HuH-7.5 (cell line): ENCODE data around the gene BNIP2.
A peak's percentile ranks its signal among the peaks of the same experiment; 100 is the strongest.
"Not testable (repeated sequence)": the region's sequence is repeated elsewhere in the genome, so short reads cannot be mapped to it uniquely, and the experiment has no call there.

Experiments used
- DNase-seq: peaks from one replicate; pipeline ENCODE4 v3.0.0; 2011; ENCODE audit warnings: low spot score

Gene BNIP2

GRCh38 chr15:59687836-59688235 is 1.3 kb downstream of the BNIP2 start:
- DNase-seq, result no peak

- no peak for DNase-seq
Measured at GRCh38 chr15:59686389-59686788, 2.7 kb downstream of the BNIP2 start.

GRCh38 chr15:59685737-59686297 is 3.3 kb downstream of the BNIP2 start:
- DNase-seq, result no peak

DNA sequence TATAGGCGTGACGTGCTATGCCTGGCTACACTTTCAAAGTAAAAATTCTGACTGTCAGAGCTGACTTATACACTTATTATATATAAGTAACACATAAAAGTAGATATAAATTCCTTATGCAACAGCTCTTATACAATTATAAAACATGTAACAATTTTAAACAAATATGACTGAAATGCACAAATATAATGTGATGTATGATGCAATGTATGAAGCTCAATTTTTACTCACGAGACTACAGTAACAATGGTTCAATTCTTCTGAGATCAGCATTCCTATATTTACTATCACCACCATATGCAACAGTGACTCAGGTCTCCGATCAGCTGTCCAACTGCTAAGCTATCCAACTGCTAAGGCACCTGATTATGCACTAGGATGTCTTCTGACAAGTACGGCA is 8.2 kb downstream of the BNIP2 start:
- no peak for DNase-seq

DNA sequence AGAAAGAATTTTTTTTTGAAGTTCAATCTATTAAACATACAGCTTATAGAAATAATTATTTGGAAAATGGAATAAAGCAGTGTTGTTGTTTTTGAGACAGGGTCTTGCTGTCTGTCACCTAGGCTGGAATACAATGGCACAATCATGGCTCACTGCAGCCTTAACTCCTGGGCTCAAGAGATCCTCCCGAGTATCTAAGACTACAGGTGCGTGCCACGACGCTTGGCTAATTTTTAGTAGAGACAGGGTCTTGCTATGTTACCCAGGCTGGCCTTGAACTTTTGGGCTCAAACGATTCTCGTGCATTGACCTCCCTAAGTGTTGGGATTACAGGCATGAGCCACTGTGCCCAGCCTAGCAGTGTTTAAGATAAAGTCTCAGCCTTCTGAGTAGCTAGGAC is 8.8 kb downstream of the BNIP2 start:
- DNase-seq, result no peak

DNA sequence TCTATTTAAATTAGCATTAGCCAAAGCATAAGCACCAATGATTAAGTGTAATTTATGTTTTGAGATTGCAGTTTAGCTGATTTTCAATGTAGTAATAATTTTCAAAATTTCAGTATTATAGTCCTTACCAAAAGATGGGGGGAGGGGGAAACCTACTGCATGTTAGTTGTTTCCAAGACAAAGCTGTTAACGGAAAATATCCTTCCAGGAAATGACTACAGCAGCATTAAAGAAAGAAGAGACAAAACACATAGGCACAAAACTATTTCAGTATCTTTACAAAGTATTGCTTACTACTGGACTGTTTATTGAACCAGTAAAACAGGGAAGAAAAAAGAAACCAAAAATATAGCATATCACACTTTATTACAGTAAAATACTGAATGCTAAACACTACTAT is 10.5 kb downstream of the BNIP2 start:
- no peak for DNase-seq

DNA sequence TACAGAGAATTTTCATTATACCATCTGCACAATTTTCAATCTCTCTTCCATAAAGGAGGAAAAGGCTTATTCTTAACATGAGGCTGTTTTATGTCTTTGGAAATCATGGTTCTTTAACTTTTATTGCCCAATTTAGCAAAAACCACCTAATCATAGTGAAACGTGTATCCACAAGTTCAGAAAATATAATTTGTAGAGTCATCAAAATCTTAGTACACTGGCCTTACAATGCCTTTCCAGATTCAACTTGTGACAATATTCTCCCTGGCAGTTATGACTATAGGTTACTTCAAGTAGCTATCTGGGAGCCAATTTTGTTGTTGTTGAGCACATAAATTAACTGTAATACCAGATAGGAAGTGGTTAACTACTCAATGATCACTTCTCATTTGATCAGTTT is 10.9 kb downstream of the BNIP2 start:
- no peak for DNase-seq

GRCh38 chr15:59676565-59676964 is 12.6 kb downstream of the BNIP2 start:
- DNase-seq, result no peak

DNA sequence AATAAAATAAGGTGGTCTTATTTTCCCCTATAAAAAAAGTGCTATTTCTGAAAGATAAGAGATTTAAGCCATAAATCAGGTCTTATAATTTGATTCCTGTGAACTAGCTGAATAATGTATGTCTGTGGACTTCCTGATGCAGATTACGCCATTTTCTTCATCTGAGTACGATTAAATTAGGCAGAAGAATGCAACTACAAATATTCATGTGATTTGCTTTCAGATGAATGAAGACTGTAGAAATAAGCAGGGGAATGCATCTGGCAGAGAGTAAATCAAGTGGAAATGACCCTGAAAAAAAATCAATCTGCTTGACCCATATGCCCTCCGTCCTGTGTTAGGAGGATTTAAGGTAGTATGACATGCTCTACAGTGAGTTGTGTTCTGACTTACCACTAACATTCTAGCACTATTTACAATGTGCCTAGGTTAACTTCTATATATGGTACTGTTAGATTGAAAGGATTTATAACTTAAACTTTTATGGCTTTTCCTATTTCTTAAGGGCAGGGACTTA is 14.7 kb downstream of the BNIP2 start:
- no peak for DNase-seq

GRCh38 chr15:59668556-59668955 is 20.6 kb downstream of the BNIP2 start:
- DNase-seq, result no peak

DNA sequence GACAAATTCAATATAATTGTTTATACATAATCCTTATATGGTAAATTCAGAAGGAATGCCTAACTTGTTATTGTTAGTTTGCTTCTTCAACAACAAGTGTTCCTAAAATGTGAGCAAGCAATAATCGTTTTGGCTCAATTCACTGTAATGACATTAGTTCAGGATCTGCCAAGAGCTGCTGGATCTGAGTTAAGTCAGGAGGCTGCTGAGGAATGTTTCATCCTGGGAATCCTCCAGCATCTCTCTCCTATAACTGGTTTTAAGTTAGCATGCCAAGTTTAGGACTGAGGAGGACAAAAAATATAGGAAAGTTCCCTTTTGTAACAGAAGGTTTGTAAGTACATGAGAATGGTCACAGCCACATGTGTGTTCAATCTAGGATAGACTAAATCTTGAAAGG is 26.9 kb downstream of the BNIP2 start:
- DNase-seq, result no peak

DNA sequence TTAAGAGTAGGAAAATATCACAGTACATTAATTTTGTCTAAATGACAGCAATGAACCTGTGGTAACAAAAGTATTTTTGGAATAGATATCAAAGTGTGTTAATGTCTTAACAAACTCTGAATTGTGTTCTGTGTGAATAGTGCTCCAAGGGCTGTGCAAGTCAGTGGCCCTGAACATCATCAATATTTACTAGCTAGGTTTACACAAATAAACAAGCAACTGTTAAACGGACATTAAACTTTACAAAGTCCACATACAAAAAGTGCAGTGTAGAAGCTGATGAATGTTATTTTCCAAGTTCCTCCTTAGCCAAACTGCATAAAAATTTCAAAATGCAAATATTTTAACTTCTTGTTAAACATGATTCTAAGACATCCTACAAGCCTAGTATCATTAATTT is 29.8 kb downstream of the BNIP2 start:
- DNase-seq, result no peak

DNA sequence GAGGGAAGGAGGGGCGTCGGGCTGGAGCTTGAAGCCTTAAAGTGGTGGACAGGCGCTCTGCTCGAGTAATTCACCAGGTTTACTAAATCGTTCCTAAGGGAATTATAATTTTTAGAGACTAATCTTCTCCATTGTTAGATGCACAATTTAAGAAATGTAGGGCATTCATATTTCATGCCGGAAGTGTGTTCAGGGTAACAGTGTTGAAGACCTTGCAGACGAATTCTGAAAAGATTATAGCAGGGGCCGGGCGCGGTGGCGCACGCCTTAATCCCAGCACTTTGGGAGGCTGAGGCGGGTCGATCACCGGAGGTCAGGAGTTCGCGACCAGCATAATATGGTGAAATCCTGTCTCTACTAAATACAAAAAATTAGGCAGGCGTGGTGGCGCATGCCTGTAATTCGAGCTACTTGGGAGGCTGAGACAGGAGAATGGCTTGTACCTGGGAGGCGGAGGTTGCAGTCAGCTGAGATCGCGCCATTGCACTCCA is 31.4 kb downstream of the BNIP2 start:
- no peak for DNase-seq

DNA sequence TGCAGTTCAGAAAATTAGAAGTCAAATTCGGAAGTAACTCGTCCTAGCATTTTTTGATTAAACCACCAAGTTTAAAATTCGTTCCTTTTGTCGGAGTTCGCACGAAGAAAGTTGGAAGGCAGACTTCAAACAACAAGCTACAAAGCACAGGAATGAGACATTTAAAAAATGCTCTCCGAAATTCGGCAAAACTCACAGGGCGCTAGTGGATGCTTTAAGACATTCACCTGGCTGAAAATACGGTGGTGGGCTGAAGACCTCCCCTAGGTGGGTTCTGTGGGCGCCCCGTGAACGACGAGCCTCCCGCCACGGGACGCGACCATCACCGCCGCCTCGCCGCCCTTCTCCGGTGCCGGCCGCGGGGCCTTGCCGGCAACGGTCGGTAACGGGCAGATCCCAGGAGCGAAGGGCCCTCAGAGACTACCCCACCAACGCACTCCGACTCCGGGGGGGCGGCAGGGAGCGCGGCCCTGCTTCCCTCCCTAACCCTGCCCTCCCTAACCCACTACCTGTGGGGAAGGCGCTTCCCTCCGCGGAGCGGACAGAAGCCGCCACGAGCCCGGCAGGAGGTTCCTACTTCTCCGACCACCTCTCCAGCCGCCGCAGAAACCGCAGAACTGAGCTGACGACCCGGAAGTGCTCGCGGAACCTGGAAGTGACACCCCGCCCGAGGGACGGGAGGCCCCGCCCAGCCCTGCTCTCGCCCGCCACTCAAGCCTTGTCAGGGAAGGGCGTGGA is 32.1 kb downstream of the BNIP2 start, which contains the start of gene GTF2A2:
TSS of gene GTF2A2 (minus strand) at position 619 of the 738 bp plus-strand sequence. CDS start 5,238 bp downstream, outside the sequence.
- peak; percentile 80 for DNase-seq

- no peak for DNase-seq
Measured at GRCh38 chr15:59654046-59654445, 35.1 kb downstream of the BNIP2 start.

DNA sequence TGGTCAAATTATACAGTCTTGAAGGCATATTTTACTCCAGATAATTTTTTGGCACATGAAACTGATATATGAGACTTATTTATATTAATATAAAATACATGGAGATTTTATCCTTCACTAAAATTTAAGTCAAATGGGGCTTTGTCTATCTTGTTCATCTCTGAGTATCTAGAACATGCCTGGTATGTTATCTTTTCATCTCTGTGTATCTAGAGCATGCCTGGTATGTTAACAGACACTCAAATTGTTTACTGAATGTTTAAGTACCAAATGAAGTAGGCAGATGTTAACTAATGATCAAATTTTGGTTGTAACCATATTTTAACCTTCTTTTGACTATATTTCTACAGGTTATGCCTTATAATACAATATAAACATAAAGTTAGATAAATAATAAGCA is 39.5 kb downstream of the BNIP2 start:
- no peak for DNase-seq

DNA sequence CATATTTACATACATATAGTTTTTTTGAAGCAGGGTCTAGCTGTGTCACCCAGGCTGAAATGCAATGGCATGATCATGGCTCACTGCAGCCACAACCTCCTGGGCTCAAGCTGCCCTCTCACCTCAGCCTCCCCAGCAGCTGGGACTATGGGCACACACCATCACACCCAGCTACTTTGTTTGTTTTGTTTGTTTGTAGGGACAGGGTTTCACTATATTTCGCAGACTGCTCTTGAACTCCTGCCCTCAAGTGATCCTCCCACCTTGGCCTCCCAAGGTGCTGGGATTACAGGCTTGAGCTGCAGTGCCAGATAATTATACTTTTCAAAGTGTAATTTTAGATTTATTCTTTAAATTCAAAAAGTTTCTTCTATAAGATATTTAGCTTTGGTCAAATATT is 42.0 kb downstream of the BNIP2 start:
- DNase-seq, result no peak

DNA sequence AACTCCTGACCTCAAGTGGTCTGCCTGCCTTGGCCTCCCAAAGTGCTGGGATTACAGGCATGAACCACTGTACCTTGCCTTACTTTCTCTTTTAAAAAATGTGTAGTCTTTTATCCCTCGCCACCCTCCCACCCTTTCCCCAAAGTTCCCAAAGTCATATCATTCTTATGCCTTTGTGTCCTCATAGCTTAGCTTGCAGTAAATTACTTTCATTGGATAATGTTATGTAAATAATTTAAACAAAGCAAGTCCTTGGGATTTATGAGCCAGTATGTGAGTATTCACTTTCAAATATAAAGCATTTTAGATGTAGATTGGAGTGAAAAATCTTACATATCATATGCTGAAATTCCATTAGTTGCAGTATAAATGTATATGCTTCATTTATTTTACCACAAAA is 42.8 kb downstream of the BNIP2 start:
- DNase-seq, result no peak

DNA sequence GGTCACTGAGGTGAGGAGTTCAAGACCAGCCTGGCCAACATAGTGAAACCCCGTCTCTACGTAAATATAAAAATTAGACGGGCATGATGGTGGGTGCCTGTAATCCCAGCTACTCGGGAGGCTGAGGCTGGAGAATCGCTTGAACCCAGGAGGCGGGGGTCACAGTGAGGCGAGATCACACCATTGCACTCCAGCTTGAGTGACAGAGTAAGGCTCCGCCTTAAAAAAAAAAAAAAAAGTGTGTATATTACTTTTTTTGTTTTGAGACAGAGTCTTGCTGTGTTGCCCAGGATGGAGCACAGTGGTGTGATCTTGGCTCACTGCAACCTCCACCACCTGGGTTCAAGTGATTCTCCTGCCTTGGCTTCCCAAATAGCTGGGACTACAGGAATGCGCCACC is 43.3 kb downstream of the BNIP2 start:
- DNase-seq, result not testable (repeated sequence)

- no peak for DNase-seq
Measured at GRCh38 chr15:59644756-59645155, 44.4 kb downstream of the BNIP2 start.

DNA sequence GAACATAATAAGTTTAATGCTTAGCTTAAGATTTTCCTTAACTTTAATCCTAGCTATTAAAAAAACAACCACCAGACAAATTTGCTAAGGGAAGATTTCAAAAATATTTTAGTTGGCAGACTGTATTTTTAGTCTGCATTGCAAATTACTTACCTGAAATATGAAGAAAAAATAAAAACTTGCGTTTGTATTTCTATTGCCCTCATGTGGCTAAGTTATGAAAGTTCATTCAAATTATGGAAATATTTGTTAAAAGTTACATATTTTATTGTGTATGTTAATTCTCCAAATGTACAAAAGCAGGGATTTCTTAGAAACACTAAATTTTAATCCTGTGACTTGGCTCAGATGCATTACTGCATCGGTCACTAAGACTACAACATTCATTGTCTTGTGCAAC is 46.8 kb downstream of the BNIP2 start:
- no peak for DNase-seq

- DNase-seq, result not testable (repeated sequence)
Measured at GRCh38 chr15:59637507-59637906, 51.6 kb downstream of the BNIP2 start.

GRCh38 chr15:59636184-59636583 is 52.9 kb downstream of the BNIP2 start:
- no peak for DNase-seq

- DNase-seq, result no peak
Measured at GRCh38 chr15:59632714-59633113, 56.4 kb downstream of the BNIP2 start.
